GM12873 (cell line): ENCODE data around the gene SNRK.

Experiments
- CTCF ChIP-seq: IDR thresholded peaks from 2 replicates; pipeline ENCODE4 v1.5.1; 2012; ENCODE audit warnings: low read depth, mild to moderate bottlenecking, moderate library complexity, low read length, control low read depth; ENCODE audit not compliant: insufficient read depth; ENCODE audit errors: missing control alignments

The SNRK gene

GRCh38 chr3:43287500-43287873, 1.1 kb downstream of the SNRK start:
- no peak for TF ChIP-seq CTCF

- TF ChIP-seq CTCF, result no peak
Observed at GRCh38 chr3:43288366-43288765, 2.0 kb downstream of the SNRK start.

- TF ChIP-seq CTCF, result no peak
Observed at GRCh38 chr3:43288850-43289249, 2.5 kb downstream of the SNRK start.

- TF ChIP-seq CTCF, result no peak
Observed at GRCh38 chr3:43289401-43289800, 3.1 kb downstream of the SNRK start.

GRCh38 chr3:43289841-43290470, 3.6 kb downstream of the SNRK start:
- no peak for TF ChIP-seq CTCF

GRCh38 chr3:43290956-43291355, 4.6 kb downstream of the SNRK start:
- no peak for TF ChIP-seq CTCF

- TF ChIP-seq CTCF, result no peak
Observed at GRCh38 chr3:43291546-43291945, 5.2 kb downstream of the SNRK start.
